Keratinocyte (primary cell): Measurements from ENCODE around the gene ATP6V0B.

Experiments
- CTCF ChIP-seq, 3 experiments: IDR thresholded peaks in 1 of 3; conservative IDR thresholded peaks in 1 of 3; optimal IDR thresholded peaks in 1 of 3; 2 replicates in 2 of 3; 3 replicates in 1 of 3; pipeline versions ENCODE3 to v1.5.1; 2011; ENCODE audit warnings: low read length in 3 of 3, mild to moderate bottlenecking in 3 of 3, moderate library complexity in 2 of 3, control low read depth in 1 of 3, inconsistent platforms in 1 of 3; ENCODE audit not compliant: insufficient read depth in 2 of 3; ENCODE audit errors: extremely low read depth in 1 of 3
- EZH2 ChIP-seq: IDR thresholded peaks from one replicate; pipeline ENCODE4 v1.6.1; 2012; ENCODE audit warnings: inconsistent platforms, mild to moderate bottlenecking, low read length, moderate library complexity

GRCh38 chr1:43968348-43968948, 6.3 kb upstream of the ATP6V0B start:
- no peak for TF ChIP-seq CTCF (optimal IDR thresholded peaks at IDR 0.05 in 1 of 3, IDR thresholded peaks at IDR 0.05 in 1 of 3, conservative IDR thresholded peaks at IDR 0.05 in 1 of 3; ENCODE audit: extremely low read depth in 1 of 3, insufficient read depth in 2 of 3, low read length in 3 of 3)
- TF ChIP-seq EZH2: no peak
